AG04449 (cell line): Measurements from ENCODE around the gene HECTD1.
"Not testable (repeated sequence)": the region's sequence is repeated elsewhere in the genome, so short reads cannot be mapped to it uniquely, and the experiment has no call there.

Experiments used
- CTCF ChIA-PET: fragments of 350-600 bp; formaldehyde crosslinking; extraction: SDS; loops from one replicate; lab custom pipeline; 2021; ENCODE audit warnings: antibody characterized with exemption; lab: Yijun Ruan, JAX
- POLR2A ChIA-PET: fragments of 400-600, 350-600 bp; formaldehyde crosslinking; extraction: SDS; loops from one replicate; lab custom pipeline; 2020; ENCODE audit warnings: antibody characterized with exemption, inconsistent platforms; lab: Yijun Ruan, JAX
- DNase-seq: peaks from one replicate; pipeline ENCODE4 v3.0.0-alpha.2; 2010; ENCODE audit warnings: low read depth, low spot score
- H3K4me3 ChIP-seq: 2 replicates; pipeline ENCODE4 v1.5.1; 2011; ENCODE audit warnings: low read depth, mild to moderate bottlenecking, control low read depth, low read length
- CTCF ChIP-seq: IDR thresholded peaks from one replicate; pipeline ENCODE4 v1.5.1; 2011; ENCODE audit warnings: mild to moderate bottlenecking, moderate library complexity, low read length, control low read depth, inconsistent platforms; ENCODE audit not compliant: insufficient read depth; ENCODE audit errors: missing control alignments

Gene HECTD1

DNA sequence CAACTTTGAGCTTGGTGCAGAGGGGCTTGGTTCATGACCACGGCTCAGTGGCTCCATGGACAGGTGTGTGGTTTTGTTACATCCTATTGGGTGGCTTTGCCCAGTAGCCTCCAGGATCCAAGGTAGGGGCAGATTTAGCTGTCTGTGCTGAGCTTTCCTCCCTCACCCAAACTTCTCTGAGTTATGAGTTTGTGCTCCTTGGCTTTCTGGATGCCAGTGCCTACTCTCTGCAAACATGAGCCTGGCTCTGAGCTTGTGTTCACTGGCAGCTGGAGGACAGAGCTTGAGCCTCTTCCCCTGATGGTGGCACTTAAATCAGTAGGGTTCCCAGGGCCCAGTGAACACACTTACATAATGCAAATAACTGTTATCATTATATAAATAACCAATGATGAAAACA lies 45.3 kb upstream of the HECTD1 start:
- no peak for DNase-seq
- H3K4me3 ChIP-seq = no peak overlapping the region
- no peak for TF ChIP-seq CTCF
- CTCF ChIA-PET = interaction anchor here (2.1 kb wide), 1 partner anchor 10 kb away, joined by 7 read pairs; no protein-coding TSS in a partner anchor
- POLR2A ChIA-PET = no interaction called here

- no peak for TF ChIP-seq CTCF
Measured at GRCh38 chr14:31251028-31251958, 43.7 kb upstream of the HECTD1 start.

GRCh38 chr14:31244626-31245025 lies 37.0 kb upstream of the HECTD1 start:
- CTCF ChIA-PET = no interaction called here
- DNase-seq = no peak
- TF ChIP-seq CTCF = no peak
- H3K4me3 ChIP-seq = no peak overlapping the region
- POLR2A ChIA-PET = no interaction called here

More at GRCh38 chr14:31251028-31251958, 43.7 kb upstream of the HECTD1 start:
- POLR2A ChIA-PET = no interaction called here
- H3K4me3 ChIP-seq = no peak overlapping the region
- no peak for DNase-seq
- CTCF ChIA-PET = interaction anchor here (1.0 kb wide), 1 partner anchor 13 kb away, joined by 3 read pairs; no protein-coding TSS in a partner anchor

DNA sequence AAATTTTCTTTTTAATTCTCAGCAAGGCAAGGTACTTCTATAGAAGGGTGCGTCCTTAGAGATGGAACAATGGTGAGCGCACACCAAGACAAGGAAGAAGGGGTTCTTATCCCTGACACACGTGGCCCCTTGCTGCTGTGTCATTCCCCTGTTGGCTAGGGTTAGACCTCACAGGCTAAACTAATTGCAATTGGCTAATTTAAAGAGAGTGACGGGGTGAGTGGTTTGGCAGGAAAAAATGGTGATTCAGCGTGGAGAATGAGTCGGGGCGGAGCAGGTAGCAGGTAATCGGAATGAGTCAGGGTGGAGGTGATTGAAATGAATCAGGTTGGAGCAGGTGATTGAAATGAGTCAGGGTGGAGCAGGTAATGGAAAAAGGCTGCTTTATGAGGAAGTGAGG lies 36.3 kb upstream of the HECTD1 start:
- no peak for DNase-seq
- TF ChIP-seq CTCF = no peak
- POLR2A ChIA-PET = no interaction called here
- CTCF ChIA-PET = interaction anchor here (1.1 kb wide), 1 partner anchor 35 kb away, joined by 3 read pairs; no protein-coding TSS in a partner anchor
- H3K4me3 ChIP-seq = no peak overlapping the region

GRCh38 chr14:31242161-31242940 lies 34.8 kb upstream of the HECTD1 start:
- CTCF ChIA-PET = interaction anchor here (1.1 to 1.8 kb wide), 2 partner anchors 33 to 34 kb away, joined by 3 to 8 read pairs; partner anchors contain the start of gene HECTD1
- POLR2A ChIA-PET, DNase-seq, H3K4me3 ChIP-seq: not testable (repeated sequence)

DNA sequence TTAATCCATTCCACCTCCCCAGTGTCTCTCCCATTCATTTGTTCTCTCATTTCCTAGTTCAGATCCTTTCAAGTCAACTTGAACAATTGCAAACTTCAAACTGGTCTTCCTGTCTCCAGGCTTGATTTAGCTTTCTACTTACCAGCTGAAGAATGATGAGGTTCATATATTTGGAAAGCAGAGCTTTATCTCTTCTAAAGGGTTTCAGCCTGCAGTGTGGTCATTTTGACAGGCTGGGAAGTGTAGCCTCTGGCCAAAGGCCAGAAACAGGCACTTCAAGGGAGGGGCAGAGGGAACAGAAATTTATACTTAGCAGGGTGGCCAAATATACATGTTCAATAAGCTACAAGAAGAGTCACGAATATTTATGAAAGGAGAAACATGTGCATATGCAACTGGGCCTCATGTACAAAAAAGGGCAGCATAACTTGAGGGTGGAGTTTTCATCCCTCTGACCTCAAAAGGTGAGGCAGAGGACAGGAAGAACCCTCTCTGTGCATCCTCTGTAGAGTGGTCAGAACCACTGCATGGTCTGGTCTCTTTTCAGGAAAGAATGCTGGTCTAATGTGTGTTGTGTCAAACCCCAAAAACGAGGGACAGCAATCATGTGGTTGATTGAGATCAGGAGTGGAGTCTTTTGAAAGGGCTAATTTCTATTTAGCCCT lies 34.0 kb upstream of the HECTD1 start:
- CTCF ChIA-PET = interaction anchor here (0.8 to 1.8 kb wide), 3 partner anchors 11 to 33 kb away, joined by 4 to 8 read pairs (median 4); partner anchors contain the start of gene HECTD1
- no peak for TF ChIP-seq CTCF
- no peak overlapping the region for H3K4me3 ChIP-seq
- POLR2A ChIA-PET = no interaction called here
- no peak for DNase-seq
